AG09309 (cell line): ENCODE data around the gene RRP36.

Experiments
- DNase-seq: peaks from one replicate; pipeline ENCODE4 v3.0.0-alpha.2; 2010; ENCODE audit warnings: low read depth
- H3K4me3 ChIP-seq: 2 replicates; pipeline ENCODE4 v1.5.1; 2011; ENCODE audit warnings: mild to moderate bottlenecking, low read depth, low read length, moderate library complexity; ENCODE audit not compliant: control insufficient read depth
- CTCF ChIP-seq: IDR thresholded peaks from 2 replicates; pipeline ENCODE4 v1.5.1; 2011; ENCODE audit warnings: mild to moderate bottlenecking, low read depth, low read length, inconsistent platforms; ENCODE audit not compliant: insufficient read depth, control insufficient read depth; ENCODE audit errors: missing control alignments

The RRP36 gene

GRCh38 chr6:43060034-43060754 lies 38.8 kb downstream of the RRP36 start:
- H3K4me3 ChIP-seq: peak overlapping the region; percentile 94
- no peak for DNase-seq
- TF ChIP-seq CTCF: no peak

GRCh38 chr6:43060755-43061633 lies 39.6 kb downstream of the RRP36 start:
- DNase-seq: no peak
- no peak for TF ChIP-seq CTCF
- no peak overlapping the region for H3K4me3 ChIP-seq

- no peak for TF ChIP-seq CTCF
- no peak for DNase-seq
- H3K4me3 ChIP-seq: no peak overlapping the region
Observed at GRCh38 chr6:43061861-43062260, 40.4 kb downstream of the RRP36 start.

GRCh38 chr6:43062818-43063217 lies 41.4 kb downstream of the RRP36 start:
- no peak overlapping the region for H3K4me3 ChIP-seq
- no peak for DNase-seq
- TF ChIP-seq CTCF: no peak

GRCh38 chr6:43070028-43070632 lies 48.7 kb downstream of the RRP36 start:
- no peak overlapping the region for H3K4me3 ChIP-seq
- TF ChIP-seq CTCF: peak; percentile 64
- peak; percentile 44 for DNase-seq

- TF ChIP-seq CTCF: no peak
- peak overlapping the region; percentile 35; the same call in 1 of the 2 replicates for H3K4me3 ChIP-seq
- peak; percentile 46 for DNase-seq
Observed at GRCh38 chr6:43074847-43075669, 53.6 kb downstream of the RRP36 start.
